Erythroblast (primary cell): ENCODE measurements around the gene HSD17B1.

Experiments
- GATA1 ChIP-seq: IDR thresholded peaks from 2 replicates; pipeline ENCODE4 v1.6.1; 2011; ENCODE audit warnings: low read depth, mild to moderate bottlenecking, control low read depth, low read length, moderate library complexity
- POLR2A ChIP-seq: IDR thresholded peaks from 2 replicates; pipeline ENCODE4 v1.6.1; 2011; ENCODE audit warnings: mild to moderate bottlenecking, low read length

DNA sequence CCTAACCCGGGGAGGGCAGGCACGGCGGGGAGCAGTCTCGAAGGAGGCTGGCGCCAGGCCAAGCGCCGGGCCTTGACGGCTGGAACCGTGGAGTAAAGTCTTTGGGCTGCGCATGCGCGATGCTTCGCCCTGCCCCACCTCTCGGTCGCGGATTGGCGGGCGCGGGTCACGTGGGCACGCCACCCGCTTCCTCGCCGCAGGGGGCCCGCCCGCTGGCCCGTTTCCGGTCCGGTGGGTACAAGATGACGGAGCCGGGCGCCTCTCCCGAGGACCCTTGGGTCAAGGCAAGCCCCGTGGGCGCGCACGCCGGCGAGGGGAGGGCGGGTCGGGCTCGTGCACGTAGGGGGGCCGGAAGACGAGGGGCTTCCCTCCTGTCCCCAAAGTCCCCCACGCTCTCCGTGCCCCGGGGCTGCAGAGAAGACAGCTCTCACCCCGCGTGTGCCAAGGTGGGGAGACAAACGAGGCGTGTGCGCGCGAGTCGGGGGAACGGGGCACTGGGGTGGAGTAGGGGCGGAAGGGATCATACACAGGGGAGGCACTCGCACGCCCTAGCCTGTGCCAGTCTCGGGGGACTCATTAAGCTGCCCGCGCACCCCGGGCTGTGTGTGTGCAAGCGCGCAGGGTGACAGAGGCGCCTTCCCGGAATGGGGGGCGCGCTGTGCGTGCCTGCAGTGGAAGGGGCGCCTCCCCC lies 14.3 kb downstream of the HSD17B1 start, which contains the start of gene MLX:
- TF ChIP-seq POLR2A (peak; percentile 36), GATA1 (no peak)
